Testis (tissue), 2 donors: ENCODE data around the gene RPS3.

Source experiments
- POLR2A ChIP-seq: fragments of 450-650 bp; IDR thresholded peaks from one replicate; pipeline ENCODE4 v1.6.1; 2017; ENCODE audit warnings: antibody characterized with exemption, mild to moderate bottlenecking, moderate library complexity
- TF ChIP-seq, protein P1 (sequence below), 3 experiments: fragments of 450-650 bp in 2 of 3; fragments of 200-600 bp in 1 of 3; sonication (generic) in 1 of 3; IDR thresholded peaks; one replicate each; pipeline ENCODE4 v1.5.1; 2016 to 2019; ENCODE audit warnings: antibody characterized with exemption in 3 of 3, mild to moderate bottlenecking in 2 of 3, moderate library complexity in 1 of 3

DNA sequence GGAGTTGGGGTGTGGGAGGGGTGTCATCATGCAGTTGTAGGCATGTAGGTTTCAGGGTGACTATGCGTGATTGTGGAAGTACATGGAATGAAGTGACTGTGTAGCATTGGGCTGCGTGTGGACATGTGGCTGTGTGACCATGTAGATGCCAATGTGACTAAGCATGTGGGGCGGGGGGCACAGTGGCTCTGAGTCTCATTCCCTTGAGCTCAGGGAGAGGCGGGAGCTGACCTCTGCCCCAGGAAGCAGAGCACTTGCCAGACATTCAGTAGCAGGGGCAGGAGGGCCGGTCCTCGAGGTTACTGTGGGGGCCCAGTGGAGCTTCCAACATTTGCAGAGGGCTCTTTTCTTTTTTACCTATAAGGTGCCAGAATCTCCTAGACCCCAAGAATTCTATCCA lies 34.1 kb downstream of the RPS3 start:
- TF ChIP-seq, protein P1, sequence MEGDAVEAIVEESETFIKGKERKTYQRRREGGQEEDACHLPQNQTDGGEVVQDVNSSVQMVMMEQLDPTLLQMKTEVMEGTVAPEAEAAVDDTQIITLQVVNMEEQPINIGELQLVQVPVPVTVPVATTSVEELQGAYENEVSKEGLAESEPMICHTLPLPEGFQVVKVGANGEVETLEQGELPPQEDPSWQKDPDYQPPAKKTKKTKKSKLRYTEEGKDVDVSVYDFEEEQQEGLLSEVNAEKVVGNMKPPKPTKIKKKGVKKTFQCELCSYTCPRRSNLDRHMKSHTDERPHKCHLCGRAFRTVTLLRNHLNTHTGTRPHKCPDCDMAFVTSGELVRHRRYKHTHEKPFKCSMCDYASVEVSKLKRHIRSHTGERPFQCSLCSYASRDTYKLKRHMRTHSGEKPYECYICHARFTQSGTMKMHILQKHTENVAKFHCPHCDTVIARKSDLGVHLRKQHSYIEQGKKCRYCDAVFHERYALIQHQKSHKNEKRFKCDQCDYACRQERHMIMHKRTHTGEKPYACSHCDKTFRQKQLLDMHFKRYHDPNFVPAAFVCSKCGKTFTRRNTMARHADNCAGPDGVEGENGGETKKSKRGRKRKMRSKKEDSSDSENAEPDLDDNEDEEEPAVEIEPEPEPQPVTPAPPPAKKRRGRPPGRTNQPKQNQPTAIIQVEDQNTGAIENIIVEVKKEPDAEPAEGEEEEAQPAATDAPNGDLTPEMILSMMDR (IDR thresholded peaks at IDR 0.05), result no peak
- no peak for TF ChIP-seq POLR2A
